ENCODE measurements around the gene LEMD2. TPM values are rescaled to one million over a fixed set of nuclear protein-coding genes. Genes with fewer than 3 reads are reported as not detected.
A peak's percentile ranks its signal among the peaks of the same experiment; 100 is the strongest.

LEMD2 gene
- total RNA-seq, 4 donors from 2014 or later: 50.0 to 76.6 (median 64.6) TPM

GRCh38 chr6:33749401-33749800 is 39.5 kb downstream of the LEMD2 start:
- TF ChIP-seq, protein P1, sequence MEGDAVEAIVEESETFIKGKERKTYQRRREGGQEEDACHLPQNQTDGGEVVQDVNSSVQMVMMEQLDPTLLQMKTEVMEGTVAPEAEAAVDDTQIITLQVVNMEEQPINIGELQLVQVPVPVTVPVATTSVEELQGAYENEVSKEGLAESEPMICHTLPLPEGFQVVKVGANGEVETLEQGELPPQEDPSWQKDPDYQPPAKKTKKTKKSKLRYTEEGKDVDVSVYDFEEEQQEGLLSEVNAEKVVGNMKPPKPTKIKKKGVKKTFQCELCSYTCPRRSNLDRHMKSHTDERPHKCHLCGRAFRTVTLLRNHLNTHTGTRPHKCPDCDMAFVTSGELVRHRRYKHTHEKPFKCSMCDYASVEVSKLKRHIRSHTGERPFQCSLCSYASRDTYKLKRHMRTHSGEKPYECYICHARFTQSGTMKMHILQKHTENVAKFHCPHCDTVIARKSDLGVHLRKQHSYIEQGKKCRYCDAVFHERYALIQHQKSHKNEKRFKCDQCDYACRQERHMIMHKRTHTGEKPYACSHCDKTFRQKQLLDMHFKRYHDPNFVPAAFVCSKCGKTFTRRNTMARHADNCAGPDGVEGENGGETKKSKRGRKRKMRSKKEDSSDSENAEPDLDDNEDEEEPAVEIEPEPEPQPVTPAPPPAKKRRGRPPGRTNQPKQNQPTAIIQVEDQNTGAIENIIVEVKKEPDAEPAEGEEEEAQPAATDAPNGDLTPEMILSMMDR (IDR thresholded peaks at IDR 0.05): no peak
- intact Hi-C loops (cut with DNase I): no loop called here
- DNase-seq: no peak
- Histone ChIP-seq H3K36me3 (no peaks in the 10 kb centered on the region), H3K27me3 (no peaks in the 10 kb centered on the region), H3K27ac (peak overlapping the region in 2 of 3 donors; percentile 30 to 58), H3K9me3 (no peaks in the 10 kb centered on the region), H3K4me1 (peaks cover 51 to 58% of the 10 kb centered on the region in 2 donors), H3K4me3 (replicated peaks in 1 of 3) (no peak overlapping the region)
- 85 to 88% methylated on average over 7 of the region's 7 CpGs for WGBS, 2 donors

- DNase-seq: peak in 1 of 2 donors; percentile 39
- peaks cover 50 to 58% of the 10 kb centered on the region in 2 donors for H3K4me1 ChIP-seq
- no peak for TF ChIP-seq POLR2A (IDR thresholded peaks at IDR 0.05)
- TF ChIP-seq, protein P1 (IDR thresholded peaks at IDR 0.05): no peak
- no peaks in the 10 kb centered on the region for H3K27me3 ChIP-seq
- intact Hi-C loops (cut with DNase I): no loop called here
- no peaks in the 10 kb centered on the region for H3K36me3 ChIP-seq
- H3K27ac ChIP-seq: peak overlapping the region; percentile 30 to 87 (median 49)
- no peak overlapping the region for H3K4me3 ChIP-seq (replicated peaks in 1 of 3)
- no peaks in the 10 kb centered on the region for H3K9me3 ChIP-seq
- 35 to 54% methylated on average over 1 to 4 of the region's 4 CpGs for WGBS, 2 donors
Measured at GRCh38 chr6:33748841-33749240, 40.1 kb downstream of the LEMD2 start.

DNA sequence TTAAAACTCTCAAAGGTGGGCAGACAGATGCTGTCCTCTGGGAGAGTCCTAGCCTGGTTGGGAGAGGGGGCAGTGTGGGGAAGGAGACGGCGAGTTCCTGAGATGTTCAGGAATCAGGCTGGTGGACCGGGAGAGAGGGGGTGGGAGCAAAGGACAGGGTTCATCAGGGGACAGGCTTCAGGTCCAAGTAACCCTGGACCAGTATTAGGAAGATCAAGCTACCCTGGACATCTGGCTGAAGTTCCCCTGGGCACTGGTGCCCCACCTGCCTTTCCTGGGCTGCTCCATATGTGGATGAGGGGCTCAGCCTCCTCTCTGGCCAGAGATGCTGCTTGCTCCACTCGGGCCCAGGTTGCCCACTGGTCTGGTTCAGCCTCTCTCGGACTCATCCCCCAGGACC is 41.1 kb downstream of the LEMD2 start:
- no peak for TF ChIP-seq POLR2A (IDR thresholded peaks at IDR 0.05)
- TF ChIP-seq, protein P1 (IDR thresholded peaks at IDR 0.05): no peak
- H3K4me3 ChIP-seq (replicated peaks in 1 of 3): no peak overlapping the region
- WGBS, 2 donors: 91 to 92% methylated on average over 5 of the region's 5 CpGs
- DNase-seq: no peak
- no peaks in the 10 kb centered on the region for H3K9me3 ChIP-seq
- no peaks in the 10 kb centered on the region for H3K27me3 ChIP-seq
- no peaks in the 10 kb centered on the region for H3K36me3 ChIP-seq
- peaks cover 51 to 62% of the 10 kb centered on the region in 2 donors for H3K4me1 ChIP-seq
- intact Hi-C loops (cut with DNase I): no loop called here
- H3K27ac ChIP-seq: peak overlapping the region; percentile 83 to 87 (median 84)

GRCh38 chr6:33746651-33747100 is 42.3 kb downstream of the LEMD2 start, which contains the start of gene IP6K3:
Gene IP6K3, minus strand, starts transcription at chr6:33746905. Its CDS starts 11,429 bp downstream, at chr6:33735476.
- DNase-seq: peak; percentile 86 to 92
- Histone ChIP-seq H3K27ac (peak within 1 kb of the TSS; percentile 83 to 87 (median 84)), H3K4me1 (peaks cover 49 to 50% of the 10 kb centered on the region in 2 donors), H3K36me3 (no peaks in the 10 kb centered on the region), H3K27me3 (no peaks in the 10 kb centered on the region), H3K4me3 (replicated peaks in 1 of 3) (peak within 1 kb of the TSS in 2 of 3 donors; percentile 0 to 43), H3K9me3 (no peaks in the 10 kb centered on the region)
- 24 to 42% methylated on average over 5 to 6 of the region's 10 CpGs for WGBS, 2 donors
- peak in 1 of 2 donors; percentile 85 for TF ChIP-seq POLR2A (IDR thresholded peaks at IDR 0.05)
- TF ChIP-seq, protein P1 (IDR thresholded peaks at IDR 0.05): no peak
- intact Hi-C loops (cut with DNase I): no loop called here

DNA sequence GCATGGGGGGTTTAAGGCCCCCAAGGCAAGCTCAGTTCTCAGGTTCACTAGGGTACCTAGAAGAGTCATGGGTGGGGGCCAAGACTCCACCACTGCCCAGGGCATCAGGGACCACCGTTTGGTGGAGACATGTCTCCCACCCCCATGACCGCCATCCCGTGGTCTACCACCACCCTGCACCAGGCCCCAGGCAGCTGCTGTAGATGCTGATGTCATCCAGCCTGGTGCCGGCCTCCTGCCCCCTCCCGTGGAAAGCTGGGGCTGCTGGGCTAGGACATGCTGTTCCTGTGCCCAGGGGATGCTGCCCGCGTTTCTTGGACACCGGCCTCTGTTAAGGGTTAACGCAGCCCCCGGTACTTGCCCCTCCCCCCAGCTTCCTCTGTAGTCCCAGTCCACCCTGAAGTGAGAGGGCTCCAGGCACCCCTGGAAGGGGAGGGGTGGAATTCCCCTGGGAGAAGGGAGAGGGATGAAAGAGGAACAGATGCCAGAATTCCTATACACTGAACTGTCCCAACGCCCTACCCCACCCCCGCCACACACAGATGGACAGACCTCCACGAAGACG is 42.8 kb downstream of the LEMD2 start:
- H3K27ac ChIP-seq: peak overlapping the region; percentile 83 to 87 (median 84)
- WGBS, 2 donors: 13 to 36% methylated on average over 10 to 12 of the region's 14 CpGs
- peak overlapping the region in 2 of 3 donors; percentile 0 to 43 for H3K4me3 ChIP-seq (replicated peaks in 1 of 3)
- peak; percentile 85 to 87 for DNase-seq
- peaks cover 43 to 45% of the 10 kb centered on the region in 2 donors for H3K4me1 ChIP-seq
- TF ChIP-seq POLR2A (IDR thresholded peaks at IDR 0.05): no peak
- TF ChIP-seq, protein P1 (IDR thresholded peaks at IDR 0.05): peak in 2 of 6 experiments; percentile 6 to 14
- H3K36me3 ChIP-seq: no peaks in the 10 kb centered on the region
- H3K27me3 ChIP-seq: no peaks in the 10 kb centered on the region
- intact Hi-C loops (cut with DNase I): no loop called here
- H3K9me3 ChIP-seq: no peaks in the 10 kb centered on the region

Measured in thyroid gland (tissue), 4 donors.